Esophagus muscularis mucosa (tissue), 4 donors: ENCODE measurements around the gene NCOA1. TPM values are rescaled to one million over a fixed set of nuclear protein-coding genes. Genes with fewer than 3 reads are reported as not detected.

Experiments
- DNase-seq: peaks from one replicate; pipeline ENCODE4 v3.0.0-alpha.2; 2017; ENCODE audit errors: extremely low spot score
- H3K27ac ChIP-seq, 4 donors: fragments of 200-600 bp; sonication (generic); replicated peaks in 1 of 4; 1 replicate in 3 of 4; 2 replicates in 1 of 4; pipeline ENCODE4 v1.5.1; 2016 to 2019; ENCODE audit warnings: mild to moderate bottlenecking in 1 of 4
- H3K27me3 ChIP-seq, 4 donors: fragments of 200-600 bp; sonication (generic); one replicate each; pipeline versions ENCODE4 v1.5.1 to v1.6.0; 2016 to 2019
- H3K36me3 ChIP-seq, 4 donors: fragments of 200-600 bp; sonication (generic); one replicate each; pipeline ENCODE4 v1.5.1; 2016 to 2019
- H3K4me1 ChIP-seq, 4 donors: fragments of 200-600 bp; sonication (generic); one replicate each; pipeline ENCODE4 v1.5.1; 2016 to 2019
- H3K4me3 ChIP-seq, 4 donors: fragments of 200-600 bp; sonication (generic); 1 replicate in 2 of 4; 2 replicates in 2 of 4; pipeline ENCODE4 v1.5.1; 2016 to 2019; ENCODE audit warnings: mild to moderate bottlenecking in 4 of 4, moderate library complexity in 1 of 4
- H3K9me3 ChIP-seq, 4 donors: fragments of 200-600 bp; sonication (generic); 1 replicate in 3 of 4; 2 replicates in 1 of 4; pipeline ENCODE4 v1.5.1; 2016 to 2019
- EP300 ChIP-seq: sonication (generic); formaldehyde crosslinking; IDR thresholded peaks from one replicate; pipeline ENCODE4 v1.6.1; 2017; ENCODE audit warnings: antibody characterized with exemption
- POLR2A ChIP-seq: fragments of 450-650 bp; IDR thresholded peaks from one replicate; pipeline ENCODE4 v1.6.1; 2017; ENCODE audit warnings: antibody characterized with exemption, moderate library complexity, mild to moderate bottlenecking, low read depth
- POLR2AphosphoS5 ChIP-seq, 2 donors: sonication (generic); formaldehyde crosslinking; IDR thresholded peaks; one replicate each; pipeline ENCODE4 v1.6.1; 2017; ENCODE audit warnings: antibody characterized with exemption in 2 of 2
- WGBS: methylation state at CpG from one replicate; pipeline ENCODE4 v1.1.5; 2018; 5-methylcytosine and 5-hydroxymethylcytosine counted together
- intact Hi-C: fragments of 100-400 bp; cut with DNase I; formaldehyde crosslinking; loops from one replicate; pipeline ENCODE4 v1.15.1; 2023
- total RNA-seq, 4 donors: library from RNA; depleted of rRNA; stranded (reverse); fragments of >200 nt; gene quantifications; one replicate each; pipeline versions ENCODE4 v1.1.0 to v1.2.1, GENCODE V29; 2016
- TF ChIP-seq, protein P1 (sequence below), 3 experiments: fragments of 200-600 bp in 2 of 3; fragments of 450-650 bp in 1 of 3; sonication (generic) in 2 of 3; IDR thresholded peaks; one replicate each; pipeline ENCODE4 v1.5.1; 2017 to 2019; ENCODE audit warnings: antibody characterized with exemption in 3 of 3, mild to moderate bottlenecking in 2 of 3, moderate library complexity in 1 of 3

The NCOA1 gene
- total RNA-seq, 4 donors from 2014 or later = 43.9 to 49.4 (median 47.3) TPM

DNA sequence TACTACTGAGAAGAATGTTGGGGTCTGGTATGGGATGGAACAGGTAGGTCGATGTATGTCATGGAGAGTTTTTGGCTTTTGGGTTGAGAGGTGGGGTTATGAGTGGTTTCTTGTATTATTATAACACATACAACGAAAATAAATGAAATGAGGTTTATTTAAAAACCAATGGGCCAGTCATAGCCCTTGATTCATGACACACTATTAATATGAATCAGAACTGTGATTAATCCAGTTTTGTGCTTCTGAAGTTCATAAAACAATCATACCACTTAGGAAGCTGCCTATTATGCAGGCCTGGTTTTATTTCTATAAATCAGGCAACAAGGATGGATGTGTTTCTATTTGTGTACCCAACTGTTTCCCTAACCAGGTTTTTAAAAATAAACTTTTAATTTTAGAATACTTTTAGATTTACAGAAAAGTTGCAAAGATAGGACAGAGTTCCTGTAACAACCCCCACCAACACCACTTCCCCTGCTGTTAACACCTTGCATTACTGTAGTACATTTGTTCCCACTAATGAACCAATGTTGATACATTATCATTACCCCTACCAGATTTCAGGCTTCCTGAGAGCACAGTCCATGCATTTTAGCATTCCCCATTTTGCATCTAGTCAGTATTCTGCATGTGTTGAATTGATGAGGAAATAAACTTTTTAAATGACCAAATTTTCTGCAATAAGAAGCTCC is 37.5 kb upstream of the NCOA1 start:
- peaks cover 0 to 33% (median 24%) of the 10 kb centered on the region in 4 donors for H3K4me1 ChIP-seq
- H3K27ac ChIP-seq = peak overlapping the region in 3 of 4 donors; percentile 32 to 72 (median 53)
- H3K4me3 ChIP-seq = peak overlapping the region; percentile 28 to 44 (median 40)
- H3K27me3 ChIP-seq = no peaks in the 10 kb centered on the region
- H3K9me3 ChIP-seq = peaks cover 0 to 9% (median 2%) of the 10 kb centered on the region in 4 donors
- intact Hi-C loops = no loop called here
- TF ChIP-seq, protein P1, sequence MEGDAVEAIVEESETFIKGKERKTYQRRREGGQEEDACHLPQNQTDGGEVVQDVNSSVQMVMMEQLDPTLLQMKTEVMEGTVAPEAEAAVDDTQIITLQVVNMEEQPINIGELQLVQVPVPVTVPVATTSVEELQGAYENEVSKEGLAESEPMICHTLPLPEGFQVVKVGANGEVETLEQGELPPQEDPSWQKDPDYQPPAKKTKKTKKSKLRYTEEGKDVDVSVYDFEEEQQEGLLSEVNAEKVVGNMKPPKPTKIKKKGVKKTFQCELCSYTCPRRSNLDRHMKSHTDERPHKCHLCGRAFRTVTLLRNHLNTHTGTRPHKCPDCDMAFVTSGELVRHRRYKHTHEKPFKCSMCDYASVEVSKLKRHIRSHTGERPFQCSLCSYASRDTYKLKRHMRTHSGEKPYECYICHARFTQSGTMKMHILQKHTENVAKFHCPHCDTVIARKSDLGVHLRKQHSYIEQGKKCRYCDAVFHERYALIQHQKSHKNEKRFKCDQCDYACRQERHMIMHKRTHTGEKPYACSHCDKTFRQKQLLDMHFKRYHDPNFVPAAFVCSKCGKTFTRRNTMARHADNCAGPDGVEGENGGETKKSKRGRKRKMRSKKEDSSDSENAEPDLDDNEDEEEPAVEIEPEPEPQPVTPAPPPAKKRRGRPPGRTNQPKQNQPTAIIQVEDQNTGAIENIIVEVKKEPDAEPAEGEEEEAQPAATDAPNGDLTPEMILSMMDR (IDR thresholded peaks at IDR 0.05) = no peak
- TF ChIP-seq POLR2A (no peak), POLR2AphosphoS5 (IDR thresholded peaks at IDR 0.05) (no peak), EP300 (no peak)
- WGBS = 68% methylated on average over 2 of the region's 2 CpGs
- no peak for DNase-seq
- no peaks in the 10 kb centered on the region for H3K36me3 ChIP-seq

DNA sequence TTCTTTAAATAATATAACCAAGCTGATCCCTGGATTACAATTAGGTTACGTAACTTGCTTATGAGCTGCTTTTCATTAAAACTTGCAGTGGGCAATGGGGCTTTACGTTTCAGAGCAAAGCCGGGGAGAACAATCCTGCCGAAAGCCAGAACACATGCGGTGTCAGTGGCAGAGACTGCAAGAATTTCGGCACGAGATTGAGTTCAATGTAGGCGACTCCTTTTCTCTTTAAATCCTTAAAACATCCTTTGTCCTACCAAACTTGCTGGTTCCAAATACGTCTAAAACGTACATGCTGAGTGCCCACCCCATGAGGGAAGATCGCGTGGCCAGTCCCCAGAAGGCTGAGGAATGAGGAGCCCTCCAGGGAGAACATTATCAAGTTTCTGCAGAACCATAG is 36.8 kb upstream of the NCOA1 start:
- WGBS = 42% methylated on average over 12 of the region's 12 CpGs
- peak overlapping the region; percentile 28 to 44 (median 40) for H3K4me3 ChIP-seq
- intact Hi-C loops = no loop called here

DNA sequence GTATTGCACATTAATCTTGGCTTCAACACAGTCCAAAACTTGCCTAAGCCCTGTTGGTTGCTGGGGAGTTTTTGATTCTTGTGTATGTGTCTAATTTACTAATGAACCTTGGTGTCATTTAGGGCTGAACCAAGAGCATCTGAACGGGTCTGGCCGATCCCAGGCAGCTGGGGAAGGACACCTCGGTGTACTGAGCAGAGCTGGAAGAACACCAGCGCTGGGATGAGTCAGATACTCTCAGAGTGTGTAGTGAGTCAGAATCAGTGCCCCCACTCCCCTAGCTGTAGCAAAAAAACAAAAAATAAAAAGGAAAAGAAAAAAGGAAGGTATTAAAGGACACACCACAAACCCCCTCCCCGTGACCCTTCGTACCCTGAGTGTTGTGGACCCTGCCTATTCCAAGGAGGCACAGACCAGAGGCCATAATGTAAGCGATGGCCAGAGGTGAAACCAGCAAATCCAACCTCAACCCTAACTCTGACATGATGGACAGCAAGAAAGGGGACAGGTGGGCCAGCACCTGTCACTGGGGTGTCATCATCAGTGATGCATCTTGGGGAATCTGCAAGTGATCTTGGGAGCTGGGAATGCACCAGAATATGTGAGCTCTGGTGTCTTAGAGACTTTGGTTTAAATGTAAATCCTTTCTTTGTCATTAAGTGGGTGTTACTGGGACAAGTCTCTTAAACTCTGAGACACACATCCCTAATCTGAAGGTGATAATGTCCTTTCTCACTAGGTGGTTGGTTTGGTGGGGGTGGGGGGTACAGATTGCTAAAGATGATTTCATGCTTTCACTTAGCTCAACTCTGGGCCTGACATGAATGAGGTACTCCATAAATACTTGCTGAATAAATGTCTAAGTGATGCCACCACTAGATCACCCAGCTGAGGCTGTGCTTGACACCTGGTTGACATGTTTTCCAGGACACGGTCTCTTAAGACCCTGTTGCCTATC is 34.2 kb upstream of the NCOA1 start:
- intact Hi-C loops = no loop called here
- Histone ChIP-seq H3K27ac (peak overlapping the region in 3 of 4 donors; percentile 25 to 53 (median 52)), H3K27me3 (no peaks in the 10 kb centered on the region), H3K9me3 (no peaks in the 10 kb centered on the region), H3K4me3 (no peak overlapping the region), H3K4me1 (peaks cover 0 to 33% (median 24%) of the 10 kb centered on the region in 4 donors), H3K36me3 (no peaks in the 10 kb centered on the region)
- DNase-seq = no peak
- WGBS = 43% methylated on average over 8 of the region's 8 CpGs
- TF ChIP-seq POLR2A (no peak), POLR2AphosphoS5 (IDR thresholded peaks at IDR 0.05) (peak in 1 of 2 donors; percentile 21), EP300 (no peak)
- TF ChIP-seq, protein P1 (IDR thresholded peaks at IDR 0.05) = peak in 1 of 3 experiments; percentile 13

More for the DNA sequence above, 36.8 kb upstream of the NCOA1 start:
- H3K9me3 ChIP-seq = peaks cover 0 to 5% (median 2%) of the 10 kb centered on the region in 4 donors
- TF ChIP-seq POLR2A = no peak
- TF ChIP-seq POLR2AphosphoS5 (IDR thresholded peaks at IDR 0.05) = peak in 1 of 2 donors; percentile 8
- no peak for TF ChIP-seq EP300
- H3K4me1 ChIP-seq = peaks cover 0 to 33% (median 24%) of the 10 kb centered on the region in 4 donors
- H3K27me3 ChIP-seq = no peaks in the 10 kb centered on the region
- DNase-seq = no peak
- H3K27ac ChIP-seq = peak overlapping the region; percentile 10 to 72 (median 42)
- no peaks in the 10 kb centered on the region for H3K36me3 ChIP-seq

DNA sequence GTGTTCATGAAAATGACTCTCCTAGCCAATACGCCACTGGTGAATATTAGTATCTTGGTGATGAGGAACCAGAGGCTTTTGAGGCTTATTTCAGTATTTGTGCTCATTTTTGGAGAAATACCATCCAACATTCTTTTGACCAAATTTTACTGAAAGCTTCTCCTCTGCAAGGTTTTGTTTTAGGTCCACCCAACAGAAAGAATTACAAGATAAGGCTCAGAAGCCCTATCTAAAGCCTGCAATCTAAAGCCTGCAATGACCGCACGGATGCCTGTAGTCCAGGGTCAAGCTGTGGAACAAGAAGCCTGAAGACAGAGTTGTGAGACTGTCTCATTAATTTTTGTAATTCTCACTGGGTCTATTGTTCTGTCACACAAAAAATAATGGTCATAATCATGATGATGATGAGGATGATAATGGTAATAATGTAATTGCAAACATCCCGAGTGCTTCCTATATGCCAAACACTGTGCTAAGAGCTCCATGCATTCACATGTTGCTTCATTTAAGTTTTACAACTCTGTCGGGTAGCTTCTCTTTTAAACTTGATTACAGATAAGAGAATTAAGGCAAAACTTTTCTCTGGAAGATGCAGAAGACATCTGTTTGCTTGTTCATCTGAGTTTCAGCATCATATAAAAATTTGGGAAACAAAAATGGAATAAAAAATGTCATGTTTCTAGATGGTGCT is 33.2 kb upstream of the NCOA1 start:
- H3K36me3 ChIP-seq = no peaks in the 10 kb centered on the region
- intact Hi-C loops = no loop called here
- 93% methylated on average over 5 of the region's 5 CpGs for WGBS
- TF ChIP-seq EP300 (no peak), POLR2AphosphoS5 (IDR thresholded peaks at IDR 0.05) (no peak), POLR2A (no peak)
- TF ChIP-seq, protein P1 (IDR thresholded peaks at IDR 0.05) = no peak
- no peak for DNase-seq
- no peaks in the 10 kb centered on the region for H3K27me3 ChIP-seq
- H3K4me1 ChIP-seq = peaks cover 0 to 33% (median 24%) of the 10 kb centered on the region in 4 donors
- no peaks in the 10 kb centered on the region for H3K9me3 ChIP-seq
- no peak overlapping the region for H3K27ac ChIP-seq
- no peak overlapping the region for H3K4me3 ChIP-seq
